ENCODE measurements around the gene KRT26.

DNA sequence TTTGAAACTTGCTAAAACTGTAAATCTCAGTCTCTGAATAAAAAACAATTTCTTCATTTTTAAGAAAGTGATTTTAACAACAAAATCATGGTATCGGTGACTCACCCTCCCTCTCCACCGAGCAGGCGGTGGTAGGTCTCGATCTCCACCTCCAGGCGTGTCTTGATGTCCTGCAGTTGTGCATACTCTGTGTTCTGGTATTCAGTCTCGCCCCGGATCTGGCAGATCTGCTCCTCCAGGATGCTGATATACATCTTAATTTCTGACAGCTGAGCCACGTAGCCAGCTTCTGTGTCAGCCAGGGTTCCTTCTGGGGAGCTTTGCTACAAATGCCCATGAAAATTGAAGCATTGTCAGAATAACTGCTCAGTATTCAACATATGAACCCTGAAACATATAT lies 53.1 kb downstream of the KRT26 start:
- TF ChIP-seq, protein P1, sequence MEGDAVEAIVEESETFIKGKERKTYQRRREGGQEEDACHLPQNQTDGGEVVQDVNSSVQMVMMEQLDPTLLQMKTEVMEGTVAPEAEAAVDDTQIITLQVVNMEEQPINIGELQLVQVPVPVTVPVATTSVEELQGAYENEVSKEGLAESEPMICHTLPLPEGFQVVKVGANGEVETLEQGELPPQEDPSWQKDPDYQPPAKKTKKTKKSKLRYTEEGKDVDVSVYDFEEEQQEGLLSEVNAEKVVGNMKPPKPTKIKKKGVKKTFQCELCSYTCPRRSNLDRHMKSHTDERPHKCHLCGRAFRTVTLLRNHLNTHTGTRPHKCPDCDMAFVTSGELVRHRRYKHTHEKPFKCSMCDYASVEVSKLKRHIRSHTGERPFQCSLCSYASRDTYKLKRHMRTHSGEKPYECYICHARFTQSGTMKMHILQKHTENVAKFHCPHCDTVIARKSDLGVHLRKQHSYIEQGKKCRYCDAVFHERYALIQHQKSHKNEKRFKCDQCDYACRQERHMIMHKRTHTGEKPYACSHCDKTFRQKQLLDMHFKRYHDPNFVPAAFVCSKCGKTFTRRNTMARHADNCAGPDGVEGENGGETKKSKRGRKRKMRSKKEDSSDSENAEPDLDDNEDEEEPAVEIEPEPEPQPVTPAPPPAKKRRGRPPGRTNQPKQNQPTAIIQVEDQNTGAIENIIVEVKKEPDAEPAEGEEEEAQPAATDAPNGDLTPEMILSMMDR (IDR thresholded peaks at IDR 0.05) = no peak
- TF ChIP-seq EP300 (IDR thresholded peaks at IDR 0.05) (no peak), POLR2A (IDR thresholded peaks at IDR 0.05; ENCODE audit: low read depth) (no peak), POLR2AphosphoS5 (IDR thresholded peaks at IDR 0.05) (no peak)
